LNCAP (cell line): ENCODE data around the gene NAV2.

ENCODE experiments used
- CTCF ChIP-seq: fragments of 450-650 bp; IDR thresholded peaks from 2 replicates; pipeline ENCODE4 v1.5.1; 2017; ENCODE audit warnings: mild to moderate bottlenecking

The NAV2 gene

DNA sequence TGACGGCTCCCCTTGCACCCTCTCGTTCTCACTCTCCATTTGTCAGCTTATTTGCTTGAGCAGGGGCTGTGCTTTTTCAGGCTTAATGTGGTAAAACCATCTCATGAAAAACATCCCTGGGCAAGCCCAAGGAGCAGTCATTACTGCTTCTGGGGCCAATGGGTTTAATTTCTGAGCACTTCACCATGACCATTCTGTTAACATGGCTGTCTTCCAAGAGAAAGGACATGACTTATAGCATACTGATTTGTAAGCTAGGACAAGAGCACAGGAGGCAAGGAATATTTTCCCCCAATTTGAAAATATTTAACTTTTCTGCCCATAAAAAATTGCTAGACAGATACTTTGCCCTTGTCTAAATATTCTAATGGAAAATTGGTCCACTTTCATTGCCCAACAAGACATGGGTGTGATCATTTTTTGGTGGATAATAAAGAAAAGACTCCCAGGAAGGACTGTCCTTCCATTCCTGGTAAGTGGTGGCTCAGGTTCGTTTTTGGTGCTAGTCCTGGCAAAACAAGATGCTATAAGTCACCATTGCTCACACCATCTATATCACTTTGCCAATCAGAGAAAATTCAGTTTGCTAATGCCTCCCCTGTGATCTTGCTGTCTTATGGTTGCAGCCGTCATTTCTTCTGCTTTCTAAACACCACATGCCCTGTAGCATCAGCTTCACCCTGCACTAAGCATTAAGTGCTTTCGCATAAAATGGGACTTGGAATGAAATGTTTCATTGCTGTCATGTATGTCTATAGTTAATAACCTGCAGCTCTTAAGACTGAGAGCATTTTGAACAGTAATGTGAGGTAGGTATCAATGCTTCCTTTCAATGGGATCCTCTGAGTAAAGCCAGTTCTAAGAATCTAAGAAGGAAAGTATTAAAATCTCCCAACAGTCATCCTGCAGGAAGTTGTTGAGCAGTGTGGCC is 339.1 kb downstream of the NAV2 start:
- TF ChIP-seq CTCF: no peak

GRCh38 chr11:20053572-20053971 is 340.9 kb downstream of the NAV2 start:
- TF ChIP-seq CTCF: no peak

- no peak for TF ChIP-seq CTCF
Observed at GRCh38 chr11:20054584-20054983, 341.9 kb downstream of the NAV2 start.

DNA sequence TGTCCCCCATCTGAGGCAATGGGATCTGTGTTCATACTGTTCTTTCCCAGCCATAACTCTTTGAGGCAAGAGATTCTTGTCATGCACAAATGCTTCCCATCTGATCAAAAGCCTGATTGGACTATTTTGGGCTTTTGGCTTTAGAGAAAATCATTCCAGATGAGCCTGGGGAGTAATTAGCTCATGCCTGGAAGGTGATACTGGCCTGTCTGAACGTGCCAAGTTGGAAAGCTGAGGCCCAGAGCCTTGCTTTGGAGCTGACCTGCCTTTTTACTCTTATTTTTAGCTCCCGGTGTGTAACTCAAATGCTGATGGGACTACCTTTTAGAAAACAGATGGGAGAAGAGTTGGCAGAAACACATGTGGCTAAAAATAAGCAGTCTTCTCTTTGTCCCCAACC is 342.7 kb downstream of the NAV2 start:
- no peak for TF ChIP-seq CTCF

DNA sequence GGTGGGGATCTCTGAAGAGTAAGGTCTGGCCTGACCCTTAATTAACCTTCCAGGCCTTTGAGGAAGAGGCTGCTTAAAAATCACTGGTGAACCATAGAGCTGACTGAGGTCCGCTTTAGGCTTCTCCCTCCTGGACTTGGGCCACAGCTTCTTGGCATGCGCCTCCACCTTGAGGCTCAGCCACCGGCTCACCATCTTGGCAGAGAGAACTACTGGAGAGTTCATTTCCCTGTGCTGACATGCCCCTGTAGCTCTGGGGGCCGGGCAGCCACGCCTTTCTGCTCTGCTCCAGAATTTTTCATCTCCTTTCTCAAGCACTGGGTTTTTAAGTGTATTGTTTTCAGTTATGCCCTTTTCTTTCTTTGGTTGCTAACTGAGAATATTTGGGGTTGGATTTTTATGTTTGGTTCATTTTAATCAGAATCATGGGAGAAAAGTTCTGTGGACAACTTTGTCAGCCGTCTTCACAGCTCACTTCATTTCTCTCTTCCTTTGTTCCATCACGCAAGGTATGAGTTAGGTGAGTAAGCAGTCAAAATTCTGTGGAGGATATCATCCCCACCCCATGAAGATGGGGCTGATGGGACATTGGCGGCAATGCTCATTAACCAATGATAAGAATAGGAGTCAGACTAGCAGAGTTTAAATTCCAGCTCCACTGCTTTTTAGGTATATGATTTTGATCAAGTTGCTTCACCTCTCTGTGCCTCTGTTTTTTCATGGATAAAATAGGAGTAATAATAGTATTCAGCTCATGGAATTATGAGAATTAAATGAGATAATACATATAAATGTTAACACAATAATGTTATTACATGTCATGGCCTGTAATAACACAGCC is 343.7 kb downstream of the NAV2 start:
- TF ChIP-seq CTCF: no peak

DNA sequence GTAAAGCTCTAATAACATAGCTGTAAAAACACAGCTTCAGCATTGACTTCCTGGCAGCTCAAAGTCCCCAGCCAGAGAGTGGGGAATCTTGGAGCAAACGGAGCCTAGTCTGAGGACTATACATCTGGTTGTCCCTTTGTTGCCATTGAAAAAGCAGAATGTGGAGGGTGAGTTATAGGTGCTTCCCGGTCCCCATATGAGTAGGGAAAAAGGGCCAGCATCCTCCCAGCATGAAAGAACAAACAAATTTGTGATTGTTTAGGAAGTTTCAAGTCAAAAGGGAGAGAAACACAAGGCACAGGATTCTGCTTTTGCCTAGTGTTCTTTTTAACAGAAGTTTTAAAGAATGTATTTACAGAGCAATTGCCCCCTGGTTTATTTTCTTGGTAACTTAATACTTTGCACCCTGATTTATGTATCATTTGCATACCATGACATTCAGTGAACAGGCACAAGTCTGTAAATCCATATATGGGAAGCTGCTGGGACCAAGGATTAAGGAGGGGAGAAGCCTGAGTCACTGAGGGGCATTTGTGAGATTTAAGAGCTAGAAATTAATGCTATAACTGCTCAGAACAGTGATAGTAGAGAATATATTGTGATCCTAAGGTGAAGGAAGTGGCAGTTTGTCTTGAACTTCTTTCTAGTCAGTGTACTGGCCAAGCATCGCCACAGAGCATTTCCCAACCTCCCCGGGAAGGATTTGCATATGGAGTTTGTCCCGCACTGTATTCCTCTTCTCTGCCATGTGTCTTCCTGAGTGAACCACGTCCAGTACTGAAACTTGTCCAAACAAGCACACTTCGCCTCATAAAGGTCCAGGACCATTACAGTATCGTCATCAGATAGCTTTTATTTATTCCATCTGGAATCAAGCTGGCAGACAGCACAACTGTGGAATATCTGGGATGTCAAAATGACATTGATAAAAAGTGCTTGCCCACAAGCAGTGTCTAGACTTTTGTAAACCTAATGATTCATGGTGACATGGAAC is 344.6 kb downstream of the NAV2 start:
- TF ChIP-seq CTCF: no peak
